ENCODE data around the gene BCAP29.
"Not testable (repeated sequence)": the region's sequence is repeated elsewhere in the genome, so short reads cannot be mapped to it uniquely, and the experiment has no call there.

Gene BCAP29

GRCh38 chr7:107631588-107632491 is 51.8 kb downstream of the BCAP29 start:
- no peak for DNase-seq (ENCODE audit: low spot score)
- H3K4me3 ChIP-seq (ENCODE audit: severe bottlenecking): no peak overlapping the region
- no peak for ATAC-seq (ENCODE audit: low read depth)

GRCh38 chr7:107632492-107632865 is 52.4 kb downstream of the BCAP29 start:
- no peak for TF ChIP-seq CTCF (IDR thresholded peaks at IDR 0.05; ENCODE audit: poor library complexity, severe bottlenecking)
- H3K4me1 ChIP-seq (ENCODE audit: insufficient read depth, poor library complexity, severe bottlenecking): no peaks in the 10 kb centered on the region

More at GRCh38 chr7:107631588-107632491, 51.8 kb downstream of the BCAP29 start:
- Histone ChIP-seq H3K27ac (ENCODE audit: poor library complexity, severe bottlenecking) (no peak overlapping the region), H3K27me3 (ENCODE audit: insufficient read depth, poor library complexity, severe bottlenecking) (no peaks in the 10 kb centered on the region), H3K4me1 (ENCODE audit: insufficient read depth, poor library complexity, severe bottlenecking) (no peaks in the 10 kb centered on the region), H3K9me3 (ENCODE audit: severe bottlenecking) (no peaks in the 10 kb centered on the region), H3K36me3 (ENCODE audit: low read depth) (no peaks in the 10 kb centered on the region)
- TF ChIP-seq CTCF (IDR thresholded peaks at IDR 0.05; ENCODE audit: poor library complexity, severe bottlenecking): no peak

DNA sequence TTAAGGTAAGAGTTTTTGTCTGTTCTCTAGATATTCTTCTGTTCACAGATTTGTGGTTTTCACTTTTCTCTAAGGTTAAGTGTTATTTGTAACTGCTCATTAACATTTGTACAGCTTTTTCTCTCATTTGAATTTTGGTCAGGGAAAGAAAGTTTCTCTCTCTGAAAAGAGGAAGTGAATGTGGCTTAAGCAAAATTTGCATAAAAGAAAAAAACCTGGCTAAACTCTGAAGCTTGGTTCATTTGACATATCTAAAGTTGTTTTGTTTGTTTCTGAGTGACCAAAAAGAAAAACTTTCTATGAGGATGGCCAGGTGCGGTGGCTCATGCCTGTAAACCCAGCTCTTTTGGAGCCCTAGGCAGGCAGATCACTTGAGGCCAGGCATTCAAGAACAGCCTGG is 58.5 kb downstream of the BCAP29 start:
- DNase-seq (ENCODE audit: low spot score) (no peak), ATAC-seq (ENCODE audit: low read depth) (no peak)
- H3K36me3 ChIP-seq (ENCODE audit: low read depth): no peaks in the 10 kb centered on the region
- no peak for TF ChIP-seq CTCF (IDR thresholded peaks at IDR 0.05; ENCODE audit: poor library complexity, severe bottlenecking)
- no peaks in the 10 kb centered on the region for H3K9me3 ChIP-seq (ENCODE audit: severe bottlenecking)
- no peak overlapping the region for H3K4me3 ChIP-seq (ENCODE audit: severe bottlenecking)
- no peaks in the 10 kb centered on the region for H3K4me1 ChIP-seq (ENCODE audit: insufficient read depth, poor library complexity, severe bottlenecking)
- H3K27me3 ChIP-seq (ENCODE audit: insufficient read depth, poor library complexity, severe bottlenecking): no peaks in the 10 kb centered on the region
- H3K27ac ChIP-seq (ENCODE audit: poor library complexity, severe bottlenecking): no peak overlapping the region

More at GRCh38 chr7:107632492-107632865, 52.4 kb downstream of the BCAP29 start:
- no peaks in the 10 kb centered on the region for H3K36me3 ChIP-seq (ENCODE audit: low read depth)
- H3K9me3 ChIP-seq (ENCODE audit: severe bottlenecking): no peaks in the 10 kb centered on the region
- no peaks in the 10 kb centered on the region for H3K27me3 ChIP-seq (ENCODE audit: insufficient read depth, poor library complexity, severe bottlenecking)
- ATAC-seq (ENCODE audit: low read depth) (no peak), DNase-seq (ENCODE audit: low spot score) (no peak)
- no peak overlapping the region for H3K27ac ChIP-seq (ENCODE audit: poor library complexity, severe bottlenecking)
- no peak overlapping the region for H3K4me3 ChIP-seq (ENCODE audit: severe bottlenecking)

DNA sequence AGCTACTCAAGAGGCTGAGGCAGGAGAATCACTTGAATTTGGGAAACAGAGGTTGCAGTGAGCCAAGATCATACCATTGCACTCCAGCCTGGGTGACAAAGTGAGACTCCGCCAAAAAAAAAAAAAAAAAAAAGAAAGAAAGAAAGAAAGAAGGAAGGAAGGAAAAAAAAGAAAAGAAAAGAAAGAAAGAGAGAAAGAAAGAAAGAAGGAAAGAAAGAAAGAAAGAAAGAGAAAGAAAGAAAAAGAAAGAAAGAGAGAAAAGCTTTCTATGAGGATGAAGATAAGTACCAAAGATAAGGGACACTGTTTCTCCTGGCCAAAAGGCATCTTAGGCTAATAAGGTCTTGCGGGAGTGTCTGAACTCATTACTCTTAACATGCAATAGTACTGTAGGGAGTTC is 59.0 kb downstream of the BCAP29 start:
- H3K4me1 ChIP-seq (ENCODE audit: insufficient read depth, poor library complexity, severe bottlenecking); ATAC-seq (ENCODE audit: low read depth); H3K27ac ChIP-seq (ENCODE audit: poor library complexity, severe bottlenecking); H3K9me3 ChIP-seq (ENCODE audit: severe bottlenecking); H3K4me3 ChIP-seq (ENCODE audit: severe bottlenecking); DNase-seq (ENCODE audit: low spot score); H3K27me3 ChIP-seq (ENCODE audit: insufficient read depth, poor library complexity, severe bottlenecking); H3K36me3 ChIP-seq (ENCODE audit: low read depth): not testable (repeated sequence)

- ATAC-seq (ENCODE audit: low read depth) (no peak), DNase-seq (ENCODE audit: low spot score) (no peak)
- Histone ChIP-seq H3K27ac (ENCODE audit: poor library complexity, severe bottlenecking) (no peak overlapping the region), H3K27me3 (ENCODE audit: insufficient read depth, poor library complexity, severe bottlenecking) (no peaks in the 10 kb centered on the region), H3K4me3 (ENCODE audit: severe bottlenecking) (no peak overlapping the region), H3K36me3 (ENCODE audit: low read depth) (no peaks in the 10 kb centered on the region), H3K9me3 (ENCODE audit: severe bottlenecking) (no peaks in the 10 kb centered on the region), H3K4me1 (ENCODE audit: insufficient read depth, poor library complexity, severe bottlenecking) (no peaks in the 10 kb centered on the region)
- TF ChIP-seq CTCF (IDR thresholded peaks at IDR 0.05; ENCODE audit: poor library complexity, severe bottlenecking): no peak
These were observed 61.6 kb downstream of the BCAP29 start for GRCh38 chr7:107641676-107642075.

All from RWPE2 (cell line).